ENCODE results near the gene INCA1. TPM values are rescaled to one million over a fixed set of nuclear protein-coding genes. Genes with fewer than 3 reads are reported as not detected.

Gene INCA1
- total RNA-seq, 1 experiment from 2014 or later: 0.23 TPM

Other genes starting within 250 kb of the INCA1 start
- gene TM4SF5, start 225.6 kb downstream of the INCA1 start, total RNA-seq (2014; rRNA removed; shearing (Covaris generic)): not detected in 2 replicates
- not detected in 2 replicates for gene VMO1, start 211.2 kb downstream of the INCA1 start, total RNA-seq (2014; rRNA removed; shearing (Covaris generic))
- not detected in 2 replicates for gene GLTPD2, start 208.6 kb downstream of the INCA1 start, total RNA-seq (2014; rRNA removed; shearing (Covaris generic))
- 186 and 232 TPM in 2 replicates for gene PSMB6, start 201.4 kb downstream of the INCA1 start, total RNA-seq (2014; rRNA removed; shearing (Covaris generic))
- 5.0 and 11.7 TPM in 2 replicates for gene PLD2, start 190.4 kb downstream of the INCA1 start, total RNA-seq (2014; rRNA removed; shearing (Covaris generic))
- gene MINK1, start 164.2 kb downstream of the INCA1 start, total RNA-seq (2014; rRNA removed; shearing (Covaris generic)): 7.4 and 8.4 TPM in 2 replicates
- 0.08 TPM in 1 of 2 replicates, not detected in the other for gene C17orf107, start 98.0 kb downstream of the INCA1 start, total RNA-seq (2014; rRNA removed; shearing (Covaris generic))
- gene CHRNE, start 94.4 kb downstream of the INCA1 start, total RNA-seq (2014; rRNA removed; shearing (Covaris generic)): 0.04 and 0.14 TPM in 2 replicates
- gene GP1BA, start 65.2 kb downstream of the INCA1 start, total RNA-seq (2014; rRNA removed; shearing (Covaris generic)): not detected in 2 replicates
- 64.1 and 70.8 TPM in 2 replicates for gene SLC25A11, start 57.5 kb downstream of the INCA1 start, total RNA-seq (2014; rRNA removed; shearing (Covaris generic))
- gene RNF167, start 57.3 kb downstream of the INCA1 start, total RNA-seq (2014; rRNA removed; shearing (Covaris generic)): 15.1 and 17.3 TPM in 2 replicates
- gene PFN1, start 49.0 kb downstream of the INCA1 start, total RNA-seq (2014; rRNA removed; shearing (Covaris generic)): 738 and 894 TPM in 2 replicates
- 1.7 and 4.7 TPM in 2 replicates for gene ENO3, start 46.4 kb downstream of the INCA1 start, total RNA-seq (2014; rRNA removed; shearing (Covaris generic))
- 24.0 and 32.2 TPM in 2 replicates for gene SPAG7, start 29.7 kb downstream of the INCA1 start, total RNA-seq (2014; rRNA removed; shearing (Covaris generic))
- 0.90 and 0.97 TPM in 2 replicates for gene CAMTA2, start 9.8 kb downstream of the INCA1 start, total RNA-seq (2014; rRNA removed; shearing (Covaris generic))
- gene KIF1C, start 428 bp upstream of the INCA1 start, total RNA-seq (2014; rRNA removed; shearing (Covaris generic)): 9.9 and 13.0 TPM in 2 replicates
- not detected in 2 replicates for gene SLC52A1, start 37.9 kb upstream of the INCA1 start, total RNA-seq (2014; rRNA removed; shearing (Covaris generic))
- gene ZFP3, start 80.9 kb upstream of the INCA1 start, total RNA-seq (2014; rRNA removed; shearing (Covaris generic)): 0.04 and 0.14 TPM in 2 replicates
- 5.0 and 8.5 TPM in 2 replicates for gene ZNF232, start 114.4 kb upstream of the INCA1 start, total RNA-seq (2014; rRNA removed; shearing (Covaris generic))
- 0.02 TPM in 1 of 2 replicates, not detected in the other for gene USP6, start 118.5 kb upstream of the INCA1 start, total RNA-seq (2014; rRNA removed; shearing (Covaris generic))
- gene ZNF594, start 194.3 kb upstream of the INCA1 start, total RNA-seq (2014; rRNA removed; shearing (Covaris generic)): 4.6 and 6.3 TPM in 2 replicates
- gene SCIMP, start 237.3 kb upstream of the INCA1 start, total RNA-seq (2014; rRNA removed; shearing (Covaris generic)): not detected in 2 replicates